ENCODE data around the gene TEDC1. TPM values are rescaled to one million over a fixed set of nuclear protein-coding genes. Genes with fewer than 3 reads are reported as not detected.

The TEDC1 gene
- polyA plus RNA-seq, 1 of the 3 experiments (the other 2 are of a cell fraction), result 13.4 TPM

- no peak overlapping the region for H2AFZ ChIP-seq (ENCODE audit: low read depth)
- no peaks in the 10 kb centered on the region for H3K9me2 ChIP-seq
- peaks cover 0 to 9% of the 10 kb centered on the region in 2 experiments; a peak in 1 of 4 replicates for H3K4me1 ChIP-seq (ENCODE audit: control insufficient read depth in 1 of 2, insufficient read depth in 2 of 2, low read depth in 1 of 2, low read length in 1 of 2)
- H3K9me3 ChIP-seq, result no peaks in the 10 kb centered on the region
- peaks cover 11% of the 10 kb centered on the region; the same call in 1 of the 2 replicates for H3K27me3 ChIP-seq (ENCODE audit: insufficient read depth)
- no peak overlapping the region for H3K27ac ChIP-seq (ENCODE audit: low read depth in 2 of 2, low read length in 1 of 2)
- H3K4me2 ChIP-seq, result no peak overlapping the region
- DNase-seq, result peak; percentile 41
- ChIA-PET POLR2A (no interaction called here), CTCF (interaction anchor here (1.0 kb wide), 1 partner anchor 11 kb away, joined by 5 read pairs; no protein-coding TSS in a partner anchor)
- no peaks in the 10 kb centered on the region for H3K36me3 ChIP-seq (replicated peaks in 1 of 2; ENCODE audit: control insufficient read depth in 1 of 2, insufficient read depth in 2 of 2, low read length in 1 of 2)
- H4K20me1 ChIP-seq (ENCODE audit: insufficient read depth), result no peaks in the 10 kb centered on the region
- 81% methylated on average over 22 of the region's 29 CpGs for WGBS (ENCODE audit: low lambda C conversion rate)
- no peak overlapping the region for H3K9ac ChIP-seq
- TF ChIP-seq REST (IDR thresholded peaks at IDR 0.05; ENCODE audit: low read depth, low read length) (no peak), ELF1 (IDR thresholded peaks at IDR 0.05) (no peak), RFX5 (IDR thresholded peaks at IDR 0.05; ENCODE audit: low read length) (no peak), TCF12 (IDR thresholded peaks at IDR 0.05) (no peak), USF1 (IDR thresholded peaks at IDR 0.05; ENCODE audit: borderline replicate concordance, low read depth) (no peak), RAD21 (IDR thresholded peaks at IDR 0.05; ENCODE audit: low read length) (no peak), FOXM1 (IDR thresholded peaks at IDR 0.05; ENCODE audit: low read depth) (no peak), JUND (IDR thresholded peaks at IDR 0.05) (no peak), FOSL2 (IDR thresholded peaks at IDR 0.05; ENCODE audit: borderline replicate concordance, low read depth) (no peak)
- H3K4me3 ChIP-seq (ENCODE audit: low read depth in 2 of 2, low read length in 1 of 2), result no peak overlapping the region
- no peaks in the 10 kb centered on the region for H3K79me2 ChIP-seq (ENCODE audit: insufficient read depth)
- no peaks in the 10 kb centered on the region for H3F3A ChIP-seq (replicated peaks; ENCODE audit: insufficient read depth)
Observed at GRCh38 chr14:105503935-105504692, 13.1 kb downstream of the TEDC1 start.

- DNase-seq, result peak; percentile 46
- no peaks in the 10 kb centered on the region for H3K9me3 ChIP-seq
- no peak for TF ChIP-seq RAD21 (IDR thresholded peaks at IDR 0.05; ENCODE audit: low read length)
- no peak for TF ChIP-seq SMC3 (IDR thresholded peaks at IDR 0.05; ENCODE audit: low read depth, low read length)
- TF ChIP-seq FOSL2 (IDR thresholded peaks at IDR 0.05; ENCODE audit: borderline replicate concordance, low read depth), result no peak
- no peak for TF ChIP-seq PBX3 (IDR thresholded peaks at IDR 0.05)
- TF ChIP-seq EZH2phosphoT487 (IDR thresholded peaks at IDR 0.05; ENCODE audit: borderline replicate concordance, low read depth), result no peak
- no peak for TF ChIP-seq NRF1 (IDR thresholded peaks at IDR 0.05; ENCODE audit: low read depth, low read length)
- no peak for TF ChIP-seq GABPA (IDR thresholded peaks at IDR 0.05; ENCODE audit: low read depth)
- TF ChIP-seq SIN3A (IDR thresholded peaks at IDR 0.05; ENCODE audit: borderline replicate concordance, low read depth, low read length), result no peak
- no peak for TF ChIP-seq ELF1 (IDR thresholded peaks at IDR 0.05)
- TF ChIP-seq FOXM1 (IDR thresholded peaks at IDR 0.05; ENCODE audit: low read depth), result no peak
- no peak for TF ChIP-seq MAX (IDR thresholded peaks at IDR 0.05; ENCODE audit: low read depth)
- no peak for TF ChIP-seq IRF3 (IDR thresholded peaks at IDR 0.05; ENCODE audit: low read depth, low read length)
- TF ChIP-seq RXRA (IDR thresholded peaks at IDR 0.05; ENCODE audit: borderline replicate concordance, low read depth), result no peak
Observed at GRCh38 chr14:105505101-105505500, 14.1 kb downstream of the TEDC1 start.

More at GRCh38 chr14:105505101-105505500, 14.1 kb downstream of the TEDC1 start:
- H3K27ac ChIP-seq (ENCODE audit: low read depth in 2 of 2, low read length in 1 of 2), result no peak overlapping the region
- no peaks in the 10 kb centered on the region for H4K20me1 ChIP-seq (ENCODE audit: insufficient read depth)
- H3K27me3 ChIP-seq (ENCODE audit: insufficient read depth), result peaks cover 16% of the 10 kb centered on the region; the same call in 1 of the 2 replicates
- peaks cover 0 to 9% of the 10 kb centered on the region in 2 experiments; a peak in 1 of 4 replicates for H3K4me1 ChIP-seq (ENCODE audit: control insufficient read depth in 1 of 2, insufficient read depth in 2 of 2, low read depth in 1 of 2, low read length in 1 of 2)
- H3K79me2 ChIP-seq (ENCODE audit: insufficient read depth), result no peaks in the 10 kb centered on the region
- no peak overlapping the region for H3K4me2 ChIP-seq
- no peak overlapping the region for H2AFZ ChIP-seq (ENCODE audit: low read depth)
- no peaks in the 10 kb centered on the region for H3F3A ChIP-seq (replicated peaks; ENCODE audit: insufficient read depth)
- 87% methylated on average over 3 of the region's 16 CpGs for WGBS (ENCODE audit: low lambda C conversion rate)
- ChIA-PET CTCF (interaction anchor here (1.5 kb wide), 1 partner anchor 10 kb away, joined by 4 read pairs; no protein-coding TSS in a partner anchor), POLR2A (no interaction called here)
- no peaks in the 10 kb centered on the region for H3K36me3 ChIP-seq (replicated peaks in 1 of 2; ENCODE audit: control insufficient read depth in 1 of 2, insufficient read depth in 2 of 2, low read length in 1 of 2)
- H3K9ac ChIP-seq, result no peak overlapping the region
- H3K9me2 ChIP-seq, result no peaks in the 10 kb centered on the region
- H3K4me3 ChIP-seq (ENCODE audit: low read depth in 2 of 2, low read length in 1 of 2), result no peak overlapping the region

Data from SK-N-SH (cell line).